IPS-18c (cell line): ENCODE measurements around the gene RFC4.
"Not testable (repeated sequence)": the region's sequence is repeated elsewhere in the genome, so short reads cannot be mapped to it uniquely, and the experiment has no call there.

Experiments
- H3K4me3 ChIP-seq: 2 replicates; pipeline ENCODE4 v1.7.0; 2013; ENCODE audit warnings: low read depth, mild to moderate bottlenecking, low read length, moderate library complexity; ENCODE audit not compliant: insufficient read depth
- H3K9me3 ChIP-seq: one replicate; pipeline ENCODE4 v1.6.1; 2013; ENCODE audit warnings: mild to moderate bottlenecking, low read length, moderate library complexity; ENCODE audit not compliant: control insufficient read depth, insufficient read depth

The RFC4 gene, protein sequence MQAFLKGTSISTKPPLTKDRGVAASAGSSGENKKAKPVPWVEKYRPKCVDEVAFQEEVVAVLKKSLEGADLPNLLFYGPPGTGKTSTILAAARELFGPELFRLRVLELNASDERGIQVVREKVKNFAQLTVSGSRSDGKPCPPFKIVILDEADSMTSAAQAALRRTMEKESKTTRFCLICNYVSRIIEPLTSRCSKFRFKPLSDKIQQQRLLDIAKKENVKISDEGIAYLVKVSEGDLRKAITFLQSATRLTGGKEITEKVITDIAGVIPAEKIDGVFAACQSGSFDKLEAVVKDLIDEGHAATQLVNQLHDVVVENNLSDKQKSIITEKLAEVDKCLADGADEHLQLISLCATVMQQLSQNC

DNA sequence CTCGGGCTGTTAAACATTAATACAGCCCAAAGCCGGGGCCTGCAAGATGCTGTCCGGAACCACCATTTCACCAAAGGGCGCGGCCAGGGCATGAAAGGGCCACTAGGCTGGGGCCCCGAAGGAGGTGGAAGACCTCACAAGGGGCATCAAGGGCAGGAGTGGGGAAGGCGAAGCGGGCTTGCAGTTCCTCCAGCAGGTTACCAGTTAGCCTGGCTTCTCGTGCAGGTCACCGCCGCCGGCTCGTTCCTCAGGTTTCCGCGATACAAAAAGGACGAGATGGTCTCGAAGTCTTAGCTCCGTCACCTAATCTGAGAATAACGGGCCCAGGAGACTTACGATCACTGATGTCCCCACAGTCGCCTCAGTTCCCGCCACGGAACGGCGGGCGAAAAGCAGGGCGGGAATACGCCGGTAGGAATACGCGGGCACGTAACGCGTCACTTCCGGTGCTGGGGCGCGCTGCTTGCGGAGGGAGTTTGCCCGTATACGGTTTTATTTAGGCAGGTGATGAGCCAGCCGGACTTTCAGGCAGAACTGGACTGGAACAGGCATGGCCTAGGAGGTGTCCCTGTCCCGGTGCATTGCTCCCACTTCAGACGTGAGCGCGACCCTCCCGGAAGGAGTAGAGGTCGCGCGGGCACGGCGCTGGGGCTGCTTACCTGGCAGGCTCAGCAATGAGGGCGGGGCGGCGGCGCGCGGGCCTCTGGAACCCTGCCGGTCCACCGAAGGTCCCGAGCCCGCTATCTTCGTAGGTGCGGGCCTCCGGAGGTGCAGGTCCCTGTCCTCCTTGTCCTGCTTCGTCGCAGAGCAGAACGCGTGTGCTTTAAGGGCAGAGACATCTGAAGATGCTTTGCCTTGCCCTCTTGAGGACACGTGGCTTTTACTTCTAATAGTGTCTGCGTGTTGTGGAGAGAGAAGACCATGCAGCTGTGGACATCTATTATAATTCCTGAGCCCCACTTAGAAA, at the start of gene RFC4:
Gene RFC4, minus strand, starts transcription at position 394 of the 967 bp plus-strand sequence. CDS start 1,769 bp downstream, outside the sequence.
- Histone ChIP-seq H3K9me3 (no peaks in the 10 kb centered on the region), H3K4me3 (peak within 1 kb of the TSS; percentile 96)

DNA sequence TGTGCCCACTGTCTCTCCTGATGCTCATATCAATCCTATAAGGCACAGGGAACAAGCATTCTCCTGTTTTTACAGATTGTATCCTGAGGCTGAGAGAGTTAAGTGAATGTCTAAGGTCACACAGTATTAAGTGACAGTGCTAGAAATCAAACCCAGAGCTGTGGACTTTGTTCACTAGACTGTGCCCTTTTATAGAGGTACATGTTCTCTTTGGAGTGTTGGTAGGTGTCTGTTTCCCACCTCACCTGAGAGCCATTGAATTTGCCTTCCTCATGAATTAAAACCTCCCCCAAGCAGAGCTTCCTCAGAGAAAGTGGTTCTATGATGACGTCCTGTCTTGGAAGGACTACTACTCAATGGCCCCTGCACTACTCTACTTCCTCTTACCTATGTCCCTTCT, 48.7 kb upstream of the RFC4 start:
- H3K9me3 ChIP-seq, result no peaks in the 10 kb centered on the region
- no peak overlapping the region for H3K4me3 ChIP-seq

DNA sequence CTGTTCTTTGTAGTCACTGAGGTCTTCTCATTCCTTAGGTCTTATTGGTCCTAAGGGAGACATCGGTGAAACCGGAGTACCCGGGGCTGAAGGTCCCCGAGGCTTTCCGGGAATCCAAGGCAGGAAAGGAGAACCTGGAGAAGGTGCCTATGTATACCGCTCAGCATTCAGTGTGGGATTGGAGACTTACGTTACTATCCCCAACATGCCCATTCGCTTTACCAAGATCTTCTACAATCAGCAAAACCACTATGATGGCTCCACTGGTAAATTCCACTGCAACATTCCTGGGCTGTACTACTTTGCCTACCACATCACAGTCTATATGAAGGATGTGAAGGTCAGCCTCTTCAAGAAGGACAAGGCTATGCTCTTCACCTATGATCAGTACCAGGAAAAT, 47.9 kb upstream of the RFC4 start:
- H3K4me3 ChIP-seq, result no peak overlapping the region

DNA sequence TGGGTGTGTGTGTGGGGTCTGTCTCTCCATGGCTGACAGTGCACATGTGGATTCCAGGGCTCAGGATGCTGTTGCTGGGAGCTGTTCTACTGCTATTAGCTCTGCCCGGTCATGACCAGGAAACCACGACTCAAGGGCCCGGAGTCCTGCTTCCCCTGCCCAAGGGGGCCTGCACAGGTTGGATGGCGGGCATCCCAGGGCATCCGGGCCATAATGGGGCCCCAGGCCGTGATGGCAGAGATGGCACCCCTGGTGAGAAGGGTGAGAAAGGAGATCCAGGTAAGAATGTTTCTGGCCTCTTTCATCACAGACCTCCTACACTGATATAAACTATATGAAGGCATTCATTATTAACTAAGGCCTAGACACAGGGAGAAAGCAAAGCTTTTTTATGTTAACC, 46.7 kb upstream of the RFC4 start:
- no peaks in the 10 kb centered on the region for H3K9me3 ChIP-seq
- no peak overlapping the region for H3K4me3 ChIP-seq

More for the DNA sequence above, 47.9 kb upstream of the RFC4 start:
- no peaks in the 10 kb centered on the region for H3K9me3 ChIP-seq

DNA sequence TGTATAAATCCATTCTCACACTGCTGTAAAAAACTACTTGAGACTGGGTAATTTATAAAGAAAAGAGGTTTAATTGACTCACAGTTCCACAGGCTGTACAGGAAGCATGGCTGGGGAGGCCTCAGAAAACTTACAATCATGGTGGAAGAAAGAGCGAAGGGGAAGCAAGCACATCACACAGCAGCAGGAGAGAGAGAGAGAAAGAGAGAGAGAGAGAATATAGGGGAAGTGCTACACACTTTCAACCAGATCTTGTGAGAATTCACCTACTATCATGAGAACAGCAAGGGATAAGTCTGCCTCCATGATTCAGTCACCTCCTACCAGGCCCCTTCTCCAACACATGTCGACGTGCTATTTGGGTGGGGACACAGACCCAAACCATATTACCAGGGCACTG, 45.6 kb upstream of the RFC4 start:
- H3K4me3 ChIP-seq, H3K9me3 ChIP-seq: not testable (repeated sequence)

DNA sequence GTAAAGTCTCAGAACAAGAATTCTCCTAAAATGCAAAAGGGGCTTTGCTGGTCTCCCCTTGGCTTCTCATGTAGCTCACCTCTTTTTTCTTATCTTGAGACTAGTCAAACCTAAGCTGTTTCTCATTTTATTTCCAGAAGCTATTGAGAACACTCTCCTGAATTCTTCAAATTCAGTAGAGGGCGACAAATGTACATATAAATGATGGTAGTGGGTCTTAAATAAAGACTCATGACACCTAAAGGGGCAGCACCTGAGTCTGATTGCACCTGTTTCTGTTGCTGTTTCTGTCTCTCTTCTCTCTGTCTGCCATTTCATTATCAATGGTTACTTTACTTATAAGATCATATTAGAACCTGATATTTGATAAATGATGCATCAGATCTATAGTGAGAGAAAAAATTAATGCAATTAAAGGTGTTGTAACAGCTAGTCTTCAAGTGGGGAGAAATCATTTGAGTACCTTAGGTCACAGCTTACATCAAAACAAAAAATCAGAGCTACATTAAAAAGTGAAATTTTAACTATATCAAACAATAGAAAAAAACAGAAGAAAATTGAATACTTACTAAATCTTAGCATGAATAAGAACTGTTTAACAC, 43.2 kb upstream of the RFC4 start:
- H3K9me3 ChIP-seq, result no peaks in the 10 kb centered on the region

DNA sequence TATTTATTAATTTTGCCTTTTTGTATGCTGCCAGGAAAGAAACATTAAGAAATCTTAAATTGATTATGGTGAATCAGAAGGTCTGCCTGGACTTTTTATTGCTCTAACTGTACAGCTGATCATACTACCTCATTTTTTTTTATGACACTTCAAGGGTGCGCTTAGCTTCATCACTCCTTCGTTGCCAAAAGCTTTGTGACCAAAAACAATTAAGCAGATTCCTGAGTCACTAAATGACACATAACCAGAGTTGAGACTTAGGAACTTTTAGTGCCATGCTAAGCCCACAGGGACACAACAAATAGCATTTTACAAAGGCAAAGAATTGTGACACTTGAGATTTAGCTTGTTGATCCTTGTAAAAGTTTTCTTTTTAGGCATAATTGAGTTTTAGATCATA, 41.2 kb upstream of the RFC4 start:
- H3K4me3 ChIP-seq, result no peak overlapping the region
- H3K9me3 ChIP-seq, result no peaks in the 10 kb centered on the region

More for the DNA sequence above, 43.2 kb upstream of the RFC4 start:
- no peak overlapping the region for H3K4me3 ChIP-seq

DNA sequence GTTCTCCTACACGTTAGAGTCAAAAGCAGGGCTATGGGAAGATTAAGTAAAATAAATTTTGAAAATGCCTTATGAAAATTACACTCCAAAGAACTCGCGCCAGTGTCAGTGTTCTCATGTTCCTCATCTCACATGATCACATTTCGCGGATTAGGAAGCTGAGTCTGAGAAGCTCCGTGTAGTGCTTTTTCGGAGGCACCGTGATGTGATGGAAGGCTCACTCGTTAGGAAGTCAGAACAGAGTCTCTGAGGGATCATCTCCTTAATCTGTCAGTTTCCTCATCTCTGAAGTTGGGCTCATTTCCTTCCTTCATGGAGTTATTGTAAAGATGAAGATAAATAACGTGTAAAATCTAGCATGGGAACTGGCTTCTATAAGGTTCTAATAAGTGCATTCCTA, 39.5 kb upstream of the RFC4 start:
- no peaks in the 10 kb centered on the region for H3K9me3 ChIP-seq
- no peak overlapping the region for H3K4me3 ChIP-seq

DNA sequence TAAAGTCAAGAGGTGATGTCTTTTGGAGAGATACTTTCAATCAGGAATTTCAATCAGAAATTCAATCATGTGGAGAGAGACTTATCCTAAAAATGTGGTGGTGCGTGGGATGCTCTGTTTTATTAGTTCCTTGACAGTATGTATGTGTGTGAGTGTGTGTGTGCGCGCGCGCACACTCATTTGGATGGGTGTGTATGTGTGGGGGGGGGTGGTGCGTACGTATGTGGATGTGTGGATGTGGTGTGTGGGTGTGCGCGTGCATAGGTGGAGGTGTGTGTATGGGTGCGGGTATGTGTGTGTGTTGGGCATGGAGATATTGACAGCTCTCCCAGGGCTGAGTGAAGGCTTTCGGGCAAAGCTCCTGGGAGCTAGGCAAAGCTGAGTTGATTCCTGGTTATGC, 38.6 kb upstream of the RFC4 start:
- Histone ChIP-seq H3K9me3 (no peaks in the 10 kb centered on the region), H3K4me3 (no peak overlapping the region)

DNA sequence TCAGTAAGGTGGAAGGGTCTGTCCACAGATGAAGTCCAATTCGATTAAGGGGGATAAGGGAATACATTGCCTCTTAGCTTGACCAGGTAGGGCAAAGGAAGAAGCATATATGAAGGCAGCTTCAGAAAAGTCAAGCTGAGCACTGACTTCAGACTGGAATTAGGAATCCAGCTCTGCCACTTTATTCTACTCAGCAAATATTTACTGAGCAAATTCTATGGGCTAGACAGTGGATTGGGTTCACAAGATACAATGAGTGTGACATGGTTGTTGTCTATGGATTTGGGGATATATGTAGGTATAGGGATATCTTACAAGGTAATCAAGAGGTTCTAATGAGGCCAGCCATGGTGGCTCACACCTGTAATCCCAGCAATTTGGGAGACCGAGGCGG, 36.8 kb upstream of the RFC4 start:
- H3K9me3 ChIP-seq, result no peaks in the 10 kb centered on the region
- H3K4me3 ChIP-seq, result no peak overlapping the region

DNA sequence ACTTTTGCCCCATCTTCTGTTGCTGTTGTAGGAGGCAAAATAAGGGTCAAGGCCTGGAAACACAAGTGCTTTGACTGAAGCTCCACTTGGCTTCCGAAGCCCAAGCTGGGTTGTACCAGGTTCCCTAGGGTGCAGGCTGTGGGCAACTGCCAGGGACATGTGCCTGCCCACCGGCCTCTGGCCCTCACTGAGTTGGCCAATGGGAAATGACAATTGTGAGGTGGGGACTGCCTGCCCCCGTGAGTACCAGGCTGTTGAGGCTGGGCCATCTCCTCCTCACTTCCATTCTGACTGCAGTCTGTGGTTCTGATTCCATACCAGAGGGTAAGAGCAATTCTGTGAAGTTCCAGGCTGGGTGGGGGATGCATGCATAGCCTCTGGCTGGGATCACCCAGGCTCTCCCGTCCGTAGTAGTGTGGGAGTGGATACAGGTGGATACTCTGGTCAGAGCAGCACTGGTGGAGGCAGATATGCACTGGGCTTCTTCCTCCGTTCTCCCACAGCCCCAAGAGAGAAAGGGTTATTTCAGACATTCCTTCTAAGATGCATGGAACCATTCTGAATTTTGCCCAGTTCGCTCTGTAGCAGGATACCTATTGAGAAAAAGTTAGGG, 36.2 kb upstream of the RFC4 start, which contains the start of gene ADIPOQ:
Gene ADIPOQ, plus strand, starts transcription at position 285 of the 613 bp plus-strand sequence. CDS start 10,349 bp downstream, outside the sequence.
- Histone ChIP-seq H3K4me3 (no peak within 1 kb of the TSS), H3K9me3 (no peaks in the 10 kb centered on the region)

DNA sequence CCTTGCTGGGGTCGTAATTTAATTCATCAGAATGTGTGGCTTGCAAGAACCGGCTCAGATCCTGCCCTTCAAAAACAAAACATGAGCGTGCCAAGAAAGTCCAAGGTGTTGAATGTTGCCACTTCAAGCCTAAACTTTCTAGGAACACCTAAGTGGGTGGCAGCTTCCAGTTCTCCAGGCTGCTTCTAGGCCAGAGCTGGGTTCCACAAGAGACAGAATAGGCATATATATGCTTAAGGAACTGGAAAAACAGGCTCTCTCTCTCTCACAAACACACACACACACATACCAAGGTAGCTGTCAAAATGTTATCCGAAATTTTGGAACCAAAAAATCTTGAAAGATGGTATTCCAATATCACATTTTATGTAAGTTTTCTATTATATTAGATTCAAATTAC, 35.3 kb upstream of the RFC4 start:
- H3K9me3 ChIP-seq, result no peaks in the 10 kb centered on the region
- H3K4me3 ChIP-seq, result no peak overlapping the region

DNA sequence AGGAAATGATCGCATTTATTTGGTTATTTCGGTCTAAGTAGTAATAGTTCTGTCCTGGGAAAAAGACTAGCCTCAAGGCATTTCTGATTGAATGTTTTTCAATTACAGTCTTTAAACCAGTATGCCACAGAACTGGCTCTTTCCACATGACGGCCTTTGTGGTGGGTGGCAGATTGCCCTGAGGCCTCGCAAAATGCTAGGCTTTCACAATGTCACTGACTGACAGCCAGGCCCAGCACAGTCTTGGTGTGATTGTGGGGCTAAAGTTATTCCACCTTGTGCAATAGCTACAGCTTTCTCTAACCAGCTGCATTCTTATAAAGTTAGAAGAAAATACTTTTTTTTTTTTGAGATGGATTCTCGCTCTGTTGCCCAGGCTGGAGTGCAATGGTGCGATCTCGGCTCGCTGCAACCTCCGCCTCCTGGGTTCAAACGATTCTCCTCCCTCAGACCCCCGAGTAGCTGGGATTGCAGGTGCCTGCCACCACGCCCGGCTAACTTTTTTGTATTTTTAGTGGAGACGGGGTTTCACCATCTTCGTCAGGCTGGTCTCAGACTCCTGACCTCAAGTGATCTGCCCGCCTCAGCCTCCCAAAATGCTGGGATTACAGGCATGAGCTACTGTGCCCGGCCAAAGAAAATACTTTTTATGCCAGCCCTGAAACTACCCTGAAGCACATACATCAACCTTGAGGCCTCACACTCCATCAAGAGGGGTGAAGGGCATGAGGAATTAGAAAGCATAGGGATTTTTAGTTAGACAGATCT, 33.8 kb upstream of the RFC4 start:
- H3K9me3 ChIP-seq, result no peaks in the 10 kb centered on the region
- no peak overlapping the region for H3K4me3 ChIP-seq

DNA sequence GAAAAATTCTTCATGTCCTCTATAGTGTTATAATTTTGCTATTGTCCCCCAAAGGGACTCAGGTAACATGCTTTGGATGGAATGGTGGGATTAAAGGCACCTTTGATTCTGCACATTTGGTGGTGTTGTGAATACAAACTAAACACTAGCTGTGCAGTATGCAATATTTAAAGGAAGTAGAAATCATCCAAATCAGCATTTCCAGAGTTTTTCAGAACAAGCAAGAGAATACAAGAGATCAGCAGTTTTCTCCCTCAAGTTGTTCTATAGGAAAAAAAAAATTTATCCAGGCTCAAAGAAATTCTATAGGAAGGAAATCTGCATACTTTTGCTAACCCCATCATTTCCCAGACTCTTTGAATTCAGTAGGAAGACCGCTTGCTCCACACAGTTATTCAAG, 26.0 kb upstream of the RFC4 start:
- Histone ChIP-seq H3K9me3 (no peaks in the 10 kb centered on the region), H3K4me3 (no peak overlapping the region)

DNA sequence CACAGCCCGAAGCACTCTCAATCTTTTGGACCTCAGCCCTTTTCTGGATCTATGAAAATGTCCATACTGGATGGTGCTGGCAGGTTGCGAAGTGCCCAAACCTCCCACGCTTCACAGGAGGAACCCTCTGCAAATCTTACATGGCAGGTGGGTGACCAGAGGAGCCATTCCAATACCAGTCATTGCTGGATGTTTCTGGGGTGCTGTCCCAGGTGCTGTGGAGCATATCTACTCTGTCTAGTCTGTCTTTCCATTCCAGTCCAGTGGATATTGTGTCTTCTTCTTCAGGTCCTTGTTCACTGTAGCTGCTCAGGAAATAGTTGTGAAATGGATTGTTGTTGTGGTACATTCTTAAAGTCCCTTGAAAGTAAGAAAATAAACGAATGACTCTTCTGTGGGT, 25.5 kb upstream of the RFC4 start:
- no peak overlapping the region for H3K4me3 ChIP-seq

DNA sequence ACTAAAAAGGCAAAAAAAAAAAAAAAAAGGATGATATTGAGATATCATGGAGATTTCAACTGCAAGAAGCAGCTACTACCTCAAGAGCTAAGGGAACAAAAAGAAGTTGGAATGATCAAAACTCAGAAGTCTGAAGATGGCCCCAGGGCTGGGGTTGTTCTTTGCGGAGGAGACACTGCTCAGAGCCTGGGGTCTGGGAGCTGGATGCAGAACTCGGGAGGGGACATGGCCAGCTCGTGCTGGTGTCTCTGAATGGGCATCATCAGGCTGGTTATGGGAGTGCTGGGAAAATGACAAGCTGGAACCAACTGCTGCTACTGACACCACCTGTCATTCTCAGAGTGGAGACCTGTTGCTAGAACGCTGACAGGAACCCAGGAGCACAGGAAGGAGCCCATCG, 22.1 kb upstream of the RFC4 start:
- Histone ChIP-seq H3K4me3 (no peak overlapping the region), H3K9me3 (no peaks in the 10 kb centered on the region)

More for the DNA sequence above, 25.5 kb upstream of the RFC4 start:
- H3K9me3 ChIP-seq, result no peaks in the 10 kb centered on the region
